Vagina (tissue), 2 donors: ENCODE data around the gene OXSR1.

Experiments used
- POLR2A ChIP-seq, 2 donors: fragments of 450-650 bp; IDR thresholded peaks; one replicate each; pipeline ENCODE4 v1.6.1; 2017; ENCODE audit warnings: antibody characterized with exemption in 2 of 2, mild to moderate bottlenecking in 2 of 2, moderate library complexity in 2 of 2
- TF ChIP-seq, protein P1 (sequence below), 3 experiments: fragments of 450-650 bp in 2 of 3; fragments of 200-600 bp in 1 of 3; sonication (generic) in 1 of 3; IDR thresholded peaks; one replicate each; pipeline ENCODE4 v1.5.1; 2017 to 2019; ENCODE audit warnings: antibody characterized with exemption in 3 of 3, mild to moderate bottlenecking in 2 of 3, moderate library complexity in 2 of 3

DNA sequence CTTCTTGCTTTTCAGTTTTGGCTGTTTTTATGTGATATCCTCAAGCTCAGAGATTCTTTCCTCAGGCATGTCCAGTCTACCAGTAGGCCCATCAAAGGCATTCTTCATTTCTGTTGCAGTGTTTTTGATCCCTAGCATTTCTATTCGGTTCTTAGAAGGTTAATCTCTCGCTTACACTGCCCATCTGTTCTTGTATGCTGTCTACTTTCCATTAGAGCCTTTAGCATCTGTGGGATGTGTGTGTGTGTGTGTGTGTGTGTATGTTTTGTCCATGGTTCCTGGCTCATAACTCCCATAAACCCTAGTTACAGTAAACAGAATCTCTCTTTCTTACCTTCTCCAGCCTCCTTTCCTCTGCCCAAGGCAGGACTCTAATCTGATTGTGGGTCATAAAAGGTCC lies 95.1 kb downstream of the OXSR1 start:
- TF ChIP-seq, protein P1, sequence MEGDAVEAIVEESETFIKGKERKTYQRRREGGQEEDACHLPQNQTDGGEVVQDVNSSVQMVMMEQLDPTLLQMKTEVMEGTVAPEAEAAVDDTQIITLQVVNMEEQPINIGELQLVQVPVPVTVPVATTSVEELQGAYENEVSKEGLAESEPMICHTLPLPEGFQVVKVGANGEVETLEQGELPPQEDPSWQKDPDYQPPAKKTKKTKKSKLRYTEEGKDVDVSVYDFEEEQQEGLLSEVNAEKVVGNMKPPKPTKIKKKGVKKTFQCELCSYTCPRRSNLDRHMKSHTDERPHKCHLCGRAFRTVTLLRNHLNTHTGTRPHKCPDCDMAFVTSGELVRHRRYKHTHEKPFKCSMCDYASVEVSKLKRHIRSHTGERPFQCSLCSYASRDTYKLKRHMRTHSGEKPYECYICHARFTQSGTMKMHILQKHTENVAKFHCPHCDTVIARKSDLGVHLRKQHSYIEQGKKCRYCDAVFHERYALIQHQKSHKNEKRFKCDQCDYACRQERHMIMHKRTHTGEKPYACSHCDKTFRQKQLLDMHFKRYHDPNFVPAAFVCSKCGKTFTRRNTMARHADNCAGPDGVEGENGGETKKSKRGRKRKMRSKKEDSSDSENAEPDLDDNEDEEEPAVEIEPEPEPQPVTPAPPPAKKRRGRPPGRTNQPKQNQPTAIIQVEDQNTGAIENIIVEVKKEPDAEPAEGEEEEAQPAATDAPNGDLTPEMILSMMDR (IDR thresholded peaks at IDR 0.05) = no peak
- TF ChIP-seq POLR2A (IDR thresholded peaks at IDR 0.05) = no peak
